Stimulated activated CD4-positive, alpha-beta T cell treated with anti-CD3 and anti-CD28 coated beads, Interleukin-12 subunit alpha, Interleukin-12 subunit beta, amount 100 ng/mL, for 48 hours (primary cell): ENCODE results near the gene GSTM3.
"Not testable (repeated sequence)": the region's sequence is repeated elsewhere in the genome, so short reads cannot be mapped to it uniquely, and the experiment has no call there.

Source experiments
- DNase-seq, 3 donors: peaks; one replicate each; pipeline ENCODE4 v3.0.0-alpha.2; 2020; ENCODE audit warnings: low read depth in 2 of 3, low spot score in 1 of 3

Gene GSTM3

GRCh38 chr1:109776206-109776835 lies 35.5 kb upstream of the GSTM3 start:
- DNase-seq: no peak

GRCh38 chr1:109775398-109775797 lies 34.6 kb upstream of the GSTM3 start:
- no peak for DNase-seq

- DNase-seq: no peak
Observed at GRCh38 chr1:109773900-109774485, 33.2 kb upstream of the GSTM3 start.

- peak; percentile 46 to 66 (median 50) for DNase-seq
Observed at GRCh38 chr1:109773203-109773899, 32.5 kb upstream of the GSTM3 start.

- no peak for DNase-seq
Observed at GRCh38 chr1:109772658-109773202, 31.9 kb upstream of the GSTM3 start.

- no peak for DNase-seq
Observed at GRCh38 chr1:109771712-109772657, 31.1 kb upstream of the GSTM3 start.

GRCh38 chr1:109770331-109771095 lies 29.7 kb upstream of the GSTM3 start:
- no peak for DNase-seq

GRCh38 chr1:109769330-109770078 lies 28.7 kb upstream of the GSTM3 start:
- DNase-seq: no peak

GRCh38 chr1:109768820-109769219 lies 28.0 kb upstream of the GSTM3 start:
- DNase-seq: no peak

- no peak for DNase-seq
Observed at GRCh38 chr1:109768335-109768650, 27.5 kb upstream of the GSTM3 start.

- no peak for DNase-seq
Observed at GRCh38 chr1:109767637-109768334, 26.9 kb upstream of the GSTM3 start.

GRCh38 chr1:109766991-109767636 lies 26.3 kb upstream of the GSTM3 start:
- DNase-seq: not testable (repeated sequence)

GRCh38 chr1:109765896-109766615 lies 25.2 kb upstream of the GSTM3 start:
- no peak for DNase-seq

GRCh38 chr1:109765483-109765815 lies 24.6 kb upstream of the GSTM3 start:
- DNase-seq: no peak

GRCh38 chr1:109764561-109765482 lies 24.0 kb upstream of the GSTM3 start:
- no peak for DNase-seq

- DNase-seq: no peak
Observed at GRCh38 chr1:109763646-109764415, 23.0 kb upstream of the GSTM3 start, which contains the start of gene EPS8L3. Gene EPS8L3 (minus strand): TSS chr1:109763923. CDS start chr1:109761749, 2,174 bp downstream.
